A673 (cell line): ENCODE data around the gene DMGDH. TPM values are rescaled to one million over a fixed set of nuclear protein-coding genes. Genes with fewer than 3 reads are reported as not detected.

Experiments
- BruUV-seq: library from RNA; stranded (reverse); fragments of 400-500 nt; replicated peaks from 2 replicates; lab custom pipeline; 2021; lab: Mats Ljungman, UMichigan
- CTCF ChIA-PET: fragments of 300-600 bp; sonication (Branson Sonifier 250); formaldehyde crosslinking; loops from one replicate; lab custom pipeline; 2022; ENCODE audit warnings: antibody characterized with exemption; lab: Charles Lee
- POLR2A ChIA-PET: fragments of 300-600 bp; sonication (Branson Sonifier 250); formaldehyde crosslinking; loops from one replicate; lab custom pipeline; 2022; ENCODE audit warnings: antibody characterized with exemption; ENCODE audit not compliant: low non-redundant PET; lab: Charles Lee
- DNase-seq: peaks from one replicate; pipeline ENCODE4 v3.0.0-alpha.2; 2015; ENCODE audit warnings: low spot score
- H3K27ac ChIP-seq: fragments of 200-600 bp; sonication (generic); 2 replicates; pipeline ENCODE4 v1.5.1; 2016; ENCODE audit warnings: mixed run types, low read depth, mild to moderate bottlenecking, mixed read lengths, antibody characterized with exemption, low read length; ENCODE audit not compliant: poor library complexity, severe bottlenecking
- H3K27me3 ChIP-seq: fragments of 200-600 bp; sonication (generic); replicated peaks from 2 replicates; pipeline ENCODE4 v1.6.1; 2017; ENCODE audit warnings: mixed run types, low read depth, mild to moderate bottlenecking, mixed read lengths, antibody characterized with exemption, low read length; ENCODE audit not compliant: insufficient read depth, poor library complexity
- H3K36me3 ChIP-seq: fragments of 200-600 bp; sonication (generic); 2 replicates; pipeline ENCODE4 v1.6.1; 2016; ENCODE audit warnings: mixed run types, mild to moderate bottlenecking, mixed read lengths, antibody characterized with exemption, low read length; ENCODE audit not compliant: insufficient read depth, poor library complexity, severe bottlenecking
- H3K4me1 ChIP-seq: fragments of 200-600 bp; sonication (generic); 2 replicates; pipeline ENCODE4 v1.6.1; 2017; ENCODE audit warnings: mixed run types, mild to moderate bottlenecking, mixed read lengths, antibody characterized with exemption, low read length; ENCODE audit not compliant: insufficient read depth, poor library complexity, severe bottlenecking
- H3K4me3 ChIP-seq: fragments of 200-600 bp; sonication (generic); 2 replicates; pipeline ENCODE4 v1.5.1; 2016; ENCODE audit warnings: low read depth, mixed run types, mild to moderate bottlenecking, mixed read lengths, low read length; ENCODE audit not compliant: poor library complexity, severe bottlenecking
- H3K9me3 ChIP-seq: fragments of 200-600 bp; sonication (generic); 2 replicates; pipeline ENCODE4 v1.6.1; 2016; ENCODE audit warnings: mixed run types, low read depth, mild to moderate bottlenecking, mixed read lengths, antibody characterized with exemption, low read length; ENCODE audit not compliant: poor library complexity, severe bottlenecking
- CTCF ChIP-seq: fragments of 300-800, 200-600 bp; sonication (generic); conservative IDR thresholded peaks from 2 replicates; pipeline ENCODE4 v1.5.1; 2017; ENCODE audit warnings: low read depth, mild to moderate bottlenecking, antibody characterized with exemption, low read length, moderate library complexity, mixed read lengths
- EZH2 ChIP-seq: fragments of 200-600 bp; sonication (generic); IDR thresholded peaks from 2 replicates; pipeline ENCODE4 v1.6.1; 2017; ENCODE audit warnings: borderline replicate concordance, low read depth, mild to moderate bottlenecking, mixed read lengths, antibody characterized with exemption, low read length; ENCODE audit not compliant: poor library complexity, severe bottlenecking
- intact Hi-C: fragments of 100-400 bp; cut with micrococcal nuclease; formaldehyde crosslinking; loops from one replicate; pipeline ENCODE4 v1.10.0; 2022; ENCODE audit not compliant: unreplicated experiment
- total RNA-seq: library from RNA; stranded (reverse); gene quantifications from 2 replicates; pipeline ENCODE4 v1.2.3, GENCODE V29; 2021

DMGDH gene
- total RNA-seq, 1 experiment from 2014 or later = 0.15 TPM

GRCh38 chr5:78989080-78989479, 80.4 kb downstream of the DMGDH start:
- peaks cover under 1% of the 10 kb centered on the region for H3K4me1 ChIP-seq
- no peak overlapping the region for H3K27ac ChIP-seq
- H3K4me3 ChIP-seq = no peak overlapping the region
- POLR2A ChIA-PET = no interaction called here
- BruUV-seq = no TSS peak
- no peaks in the 10 kb centered on the region for H3K27me3 ChIP-seq
- no peak for DNase-seq
- TF ChIP-seq CTCF (no peak), EZH2 (no peak)
- H3K9me3 ChIP-seq = no peaks in the 10 kb centered on the region
- intact Hi-C loops = no loop called here
- CTCF ChIA-PET = no interaction called here
- H3K36me3 ChIP-seq = no peaks in the 10 kb centered on the region

- H3K27me3 ChIP-seq = no peaks in the 10 kb centered on the region
- ChIA-PET POLR2A (interaction anchor here (0.5 kb wide), 1 partner anchor 1253 kb away, joined by 4 read pairs; no protein-coding TSS in a partner anchor), CTCF (no interaction called here)
- intact Hi-C loops = no loop called here
- no peaks in the 10 kb centered on the region for H3K36me3 ChIP-seq
- DNase-seq = no peak
- no peaks in the 10 kb centered on the region for H3K9me3 ChIP-seq
- BruUV-seq = no TSS peak
- H3K4me1 ChIP-seq = peaks cover 7% of the 10 kb centered on the region
- TF ChIP-seq EZH2 = no peak
- TF ChIP-seq CTCF = no peak
- peak overlapping the region; percentile 82 for H3K4me3 ChIP-seq
- H3K27ac ChIP-seq = peak overlapping the region; percentile 80
These were observed 83.7 kb downstream of the DMGDH start for GRCh38 chr5:78985725-78986223.

- ChIA-PET POLR2A (interaction anchor here (0.5 kb wide), 1 partner anchor 1254 kb away, joined by 4 read pairs; no protein-coding TSS in a partner anchor), CTCF (interaction anchor here (0.6 kb wide), 2 partner anchors 12 to 56 kb away, joined by 3 to 8 read pairs; no protein-coding TSS in a partner anchor)
- H3K27ac ChIP-seq = peak within 1 kb of the TSS; percentile 80
- H3K9me3 ChIP-seq = no peaks in the 10 kb centered on the region
- no peaks in the 10 kb centered on the region for H3K36me3 ChIP-seq
- H3K4me1 ChIP-seq = peaks cover 7% of the 10 kb centered on the region
- H3K27me3 ChIP-seq = no peaks in the 10 kb centered on the region
- no peak for TF ChIP-seq EZH2
- no peak for TF ChIP-seq CTCF
- BruUV-seq = no TSS peak
- intact Hi-C loops = no loop called here
- DNase-seq = peak; percentile 66
- H3K4me3 ChIP-seq = peak within 1 kb of the TSS; percentile 82
These were observed 84.3 kb downstream of the DMGDH start, which contains the start of gene ARSB for GRCh38 chr5:78985116-78985724. TSS of gene ARSB (minus strand) at chr5:78985310. CDS start at chr5:78985248, 62 bp downstream.
